ENCODE data around the gene ARMC3. TPM values are rescaled to one million over a fixed set of nuclear protein-coding genes. Genes with fewer than 3 reads are reported as not detected.
"Not testable (repeated sequence)": the region's sequence is repeated elsewhere in the genome, so short reads cannot be mapped to it uniquely, and the experiment has no call there.

Gene ARMC3
- total and polyA plus RNA-seq, 2 donors (not counting 1 experiment from before 2014, with no cell fraction given), result not detected

DNA sequence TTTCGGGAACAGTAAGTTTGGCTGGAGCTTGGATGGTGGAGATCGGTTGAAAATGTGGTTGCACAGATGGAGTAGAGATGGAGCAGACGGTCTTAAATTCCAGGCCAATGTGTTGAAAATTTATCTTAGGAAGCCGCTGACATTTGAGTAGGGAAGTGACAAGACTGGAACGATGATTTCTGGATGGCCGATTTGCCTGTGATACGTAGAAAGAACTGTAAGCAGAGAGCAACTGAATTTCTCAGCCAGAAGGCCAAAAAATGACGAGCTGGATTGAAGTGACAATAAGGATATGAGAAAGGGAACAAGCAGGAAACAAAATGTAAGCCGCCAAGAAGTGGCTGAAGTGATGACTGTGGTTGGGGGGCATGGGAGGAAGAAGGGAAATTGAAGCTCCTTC lies 687 bp upstream of the ARMC3 start:
- peaks cover 18 to 21% of the 10 kb centered on the region in 2 donors for H3K4me1 ChIP-seq (ENCODE audit: control insufficient read depth in 2 of 2, insufficient read depth in 2 of 2, low read length in 2 of 2)
- H2AFZ ChIP-seq (ENCODE audit: insufficient read depth, low read depth, low read length, poor library complexity, severe bottlenecking), result peak overlapping the region; percentile 72
- no peaks in the 10 kb centered on the region for H4K20me1 ChIP-seq (ENCODE audit: control insufficient read depth, insufficient read depth, low read length, poor library complexity, severe bottlenecking)
- H3K4me3 Mint-ChIP-seq, result no peak overlapping the region
- H3K9me3 Mint-ChIP-seq (ENCODE audit: insufficient read depth), result no peaks in the 10 kb centered on the region
- H3K79me2 ChIP-seq (ENCODE audit: control insufficient read depth, insufficient read depth, low read length), result no peaks in the 10 kb centered on the region
- ATAC-seq (ENCODE audit: low read depth), result no peak
- no peak overlapping the region for H3K27ac Mint-ChIP-seq
- peak overlapping the region in 2 of 5 experiments; percentile 53 to 61 for H3K4me3 ChIP-seq (ENCODE audit: control extremely low read depth in 1 of 5, extremely low read depth in 1 of 5, insufficient read depth in 1 of 5, low read depth in 2 of 5, low read length in 4 of 5)
- no peak for TF ChIP-seq CTCF (IDR thresholded peaks at IDR 0.05)
- TF ChIP-seq EZH2 (IDR thresholded peaks at IDR 0.05; ENCODE audit: borderline replicate concordance, insufficient read depth, low read depth, low read length, poor library complexity, severe bottlenecking), result no peak
- H3K27ac ChIP-seq (ENCODE audit: low read length in 2 of 2), result no peak overlapping the region
- H3K27me3 Mint-ChIP-seq, result peaks cover 13% of the 10 kb centered on the region
- ChIA-PET CTCF (no interaction called here), POLR2A (interaction anchor here (0.5 kb wide), 1 partner anchor 321 kb away, joined by 6 read pairs; no protein-coding TSS in a partner anchor)
- no peaks in the 10 kb centered on the region for H3K36me3 ChIP-seq (replicated peaks in 1 of 2; ENCODE audit: control extremely low read depth in 1 of 2, control insufficient read depth in 1 of 2, extremely low read depth in 1 of 2, insufficient read depth in 2 of 2, low read length in 1 of 2)
- H3K9me3 ChIP-seq (ENCODE audit: control extremely low read depth in 1 of 3, control insufficient read depth in 2 of 3, insufficient read depth in 1 of 3, low read length in 2 of 3), result peaks cover 0 to 4% (median 3%) of the 10 kb centered on the region in 3 donors
- H3K9ac ChIP-seq (ENCODE audit: low read length), result peak overlapping the region; percentile 57
- WGBS (ENCODE audit: insufficient coverage), result 71% methylated on average over 9 of the region's 9 CpGs
- intact Hi-C loops (cut with micrococcal nuclease), result no loop called here
- no peak for DNase-seq
- H3K4me2 ChIP-seq (replicated peaks; ENCODE audit: low read depth, low read length, poor library complexity, severe bottlenecking), result peak overlapping the region; percentile 76
- peaks cover 11% of the 10 kb centered on the region for H3K4me1 Mint-ChIP-seq
- peaks cover 0 to 12% (median 9%) of the 10 kb centered on the region in 4 experiments for H3K27me3 ChIP-seq (replicated peaks in 1 of 4; ENCODE audit: control extremely low read depth in 1 of 4, control insufficient read depth in 3 of 4, insufficient read depth in 4 of 4, low read length in 3 of 4)

GRCh38 chr10:22929053-22929452 lies 1.2 kb downstream of the ARMC3 start:
- peaks cover 27 to 31% of the 10 kb centered on the region in 2 donors for H3K4me1 ChIP-seq (ENCODE audit: control insufficient read depth in 2 of 2, insufficient read depth in 2 of 2, low read length in 2 of 2)
- WGBS (ENCODE audit: insufficient coverage), result no CpG with 5 or more reads among the region's 4 CpGs
- H3K4me3 Mint-ChIP-seq; H3K9me3 Mint-ChIP-seq (ENCODE audit: insufficient read depth); POLR2A ChIA-PET; H2AFZ ChIP-seq (ENCODE audit: insufficient read depth, low read depth, low read length, poor library complexity, severe bottlenecking); H3K4me3 ChIP-seq (ENCODE audit: control extremely low read depth in 1 of 5, extremely low read depth in 1 of 5, insufficient read depth in 1 of 5, low read depth in 2 of 5, low read length in 4 of 5); H3K36me3 ChIP-seq (replicated peaks in 1 of 2; ENCODE audit: control extremely low read depth in 1 of 2, control insufficient read depth in 1 of 2, extremely low read depth in 1 of 2, insufficient read depth in 2 of 2, low read length in 1 of 2); intact Hi-C loops (cut with micrococcal nuclease); H3K9ac ChIP-seq (ENCODE audit: low read length); ATAC-seq (ENCODE audit: low read depth); H4K20me1 ChIP-seq (ENCODE audit: control insufficient read depth, insufficient read depth, low read length, poor library complexity, severe bottlenecking); H3K27ac Mint-ChIP-seq; CTCF ChIA-PET; DNase-seq; H3K9me3 ChIP-seq (ENCODE audit: control extremely low read depth in 1 of 3, control insufficient read depth in 2 of 3, insufficient read depth in 1 of 3, low read length in 2 of 3); H3K79me2 ChIP-seq (ENCODE audit: control insufficient read depth, insufficient read depth, low read length); H3K27ac ChIP-seq (ENCODE audit: low read length in 2 of 2); H3K4me2 ChIP-seq (replicated peaks; ENCODE audit: low read depth, low read length, poor library complexity, severe bottlenecking); H3K27me3 Mint-ChIP-seq: not testable (repeated sequence)
- H3K27me3 ChIP-seq (replicated peaks in 1 of 4; ENCODE audit: control extremely low read depth in 1 of 4, control insufficient read depth in 3 of 4, insufficient read depth in 4 of 4, low read length in 3 of 4), result peaks cover 0 to 12% (median 9%) of the 10 kb centered on the region in 4 experiments
- H3K4me1 Mint-ChIP-seq, result peaks cover 20% of the 10 kb centered on the region
